ENCODE results near the gene DDHD1.
"Not testable (repeated sequence)": the region's sequence is repeated elsewhere in the genome, so short reads cannot be mapped to it uniquely, and the experiment has no call there.

The DDHD1 gene

DNA sequence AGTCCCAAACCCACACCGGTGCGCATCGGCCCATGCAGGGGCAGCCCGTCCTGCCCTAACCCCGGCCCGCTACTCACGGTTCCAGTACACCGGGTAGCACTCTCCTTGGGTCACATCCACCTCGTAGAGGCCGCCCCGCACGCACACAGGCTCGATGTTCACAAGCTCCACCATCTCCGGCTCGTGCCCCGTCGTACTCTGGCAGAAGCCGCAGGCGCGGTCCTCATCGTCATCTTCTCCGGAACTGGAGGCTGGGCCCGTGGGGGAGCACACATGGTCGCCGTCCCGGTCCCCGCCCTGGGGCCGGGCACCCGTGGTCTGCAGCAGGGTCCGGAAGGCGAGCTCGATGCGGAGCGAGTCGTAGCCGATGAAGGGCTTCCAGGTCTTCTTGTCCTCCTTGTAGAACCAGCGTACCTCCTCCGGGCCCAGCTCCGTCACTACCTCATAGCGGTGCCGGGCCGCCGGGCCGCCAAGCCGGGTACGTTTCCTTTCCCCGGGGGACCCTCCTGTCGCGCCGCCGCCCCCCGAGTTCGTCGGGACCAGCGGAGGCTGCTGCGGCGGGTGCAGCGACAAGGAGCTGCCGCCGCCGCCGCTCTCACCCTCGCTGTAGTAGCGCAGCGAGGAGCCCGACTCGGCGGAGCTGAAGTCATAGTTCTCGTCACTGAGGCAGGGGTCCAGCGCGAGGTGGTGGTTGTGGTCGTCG, 788 bp downstream of the DDHD1 start:
- DNase-seq (ENCODE audit: low spot score): peak; percentile 62

DNA sequence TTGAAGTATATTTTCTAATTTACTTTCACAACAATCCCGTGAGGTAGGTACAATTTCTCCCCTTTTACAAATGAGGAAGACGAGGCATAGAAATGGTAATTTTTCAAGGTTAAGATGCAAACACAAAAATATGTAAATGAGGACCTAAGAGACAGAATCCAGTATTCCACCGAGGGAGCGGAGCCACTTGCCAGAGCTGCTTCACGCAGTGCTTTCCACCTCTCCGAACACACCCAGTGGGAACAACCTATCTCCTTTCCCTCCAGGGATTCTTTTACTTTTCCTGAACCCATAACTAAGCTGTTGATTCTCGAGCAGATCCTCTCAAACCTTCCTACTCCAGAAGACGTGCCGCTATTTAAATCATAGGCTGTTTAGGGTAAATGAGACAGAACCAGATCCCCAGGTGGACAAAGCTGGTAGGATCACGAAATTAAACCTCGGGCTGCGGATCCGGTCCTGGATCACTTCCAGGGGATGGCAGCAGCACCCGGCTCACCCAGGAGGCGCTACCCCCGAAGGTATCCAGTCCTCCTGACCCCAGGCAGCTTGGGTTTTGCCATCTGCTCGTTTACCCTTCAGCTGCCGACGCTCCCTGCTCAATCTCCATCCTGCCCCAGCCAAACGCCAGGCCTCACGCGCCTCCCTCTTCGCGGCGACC, 1.5 kb downstream of the DDHD1 start:
- DNase-seq (ENCODE audit: low spot score): peak; percentile 64

DNA sequence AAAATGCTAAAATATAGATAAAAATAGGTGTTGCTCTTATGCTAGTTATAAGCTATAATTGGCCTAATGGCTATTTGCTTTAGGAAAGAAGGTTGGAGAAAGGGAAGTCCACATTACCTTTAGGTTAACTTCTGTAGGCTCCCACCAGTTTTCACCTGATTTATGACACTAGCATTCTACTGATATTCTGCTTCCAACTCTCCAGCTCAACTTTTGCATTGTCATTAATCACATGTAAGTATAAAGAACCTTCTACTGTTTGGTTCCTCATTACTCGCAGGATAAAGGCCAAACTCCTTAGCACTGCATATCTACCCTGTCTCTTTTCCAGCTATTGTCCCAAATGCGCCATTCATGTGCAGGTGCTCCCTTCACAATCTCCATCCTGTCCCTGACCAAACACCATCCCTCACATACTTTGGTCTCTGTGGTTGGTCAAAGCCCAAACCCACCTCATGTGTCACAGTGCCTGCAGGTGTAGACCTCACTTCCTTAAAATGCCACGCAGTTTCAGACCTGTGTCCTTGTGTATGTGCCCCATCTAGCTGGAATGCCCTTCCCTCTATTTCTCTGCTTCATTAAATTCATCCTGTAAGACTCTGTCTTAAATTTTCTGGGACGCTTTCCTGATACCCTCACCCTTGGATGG, 3.3 kb downstream of the DDHD1 start:
- no peak for DNase-seq (ENCODE audit: low spot score)

DNA sequence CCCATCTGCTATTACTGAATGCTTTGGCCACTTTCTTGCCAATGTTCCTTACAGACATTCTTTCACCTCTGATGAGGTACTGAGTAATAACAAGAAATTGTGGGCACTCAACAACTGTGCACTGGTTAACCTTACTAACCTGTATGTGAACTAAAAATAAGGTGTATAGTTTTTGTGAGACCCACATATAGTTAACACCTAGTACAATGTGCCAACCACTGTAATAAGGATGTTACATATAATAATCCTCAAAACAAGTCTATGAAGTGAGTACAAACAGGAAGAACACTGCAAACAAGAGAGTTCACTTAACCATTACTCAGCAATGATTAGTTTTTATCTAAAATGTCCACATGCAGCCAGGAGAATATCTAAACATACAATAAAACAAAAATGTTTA, 4.5 kb downstream of the DDHD1 start:
- DNase-seq (ENCODE audit: low spot score): no peak

DNA sequence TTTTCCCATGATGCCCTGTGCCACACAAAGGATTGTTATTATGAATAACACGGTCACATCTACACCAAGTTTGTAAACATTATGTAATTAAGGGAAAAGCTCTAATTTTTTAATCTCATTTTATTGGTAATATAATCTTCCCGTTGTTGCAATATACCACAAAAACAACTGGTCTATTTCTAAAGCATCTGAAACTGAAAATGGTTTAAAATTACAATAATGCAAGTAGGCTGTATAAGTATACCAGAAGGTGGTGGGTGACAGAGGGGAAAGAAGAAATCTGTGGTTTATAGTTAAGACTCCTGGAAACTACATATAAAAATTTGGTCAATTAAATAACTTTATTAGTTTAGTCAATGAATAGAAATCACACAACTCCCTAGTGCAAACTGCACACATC, 5.2 kb downstream of the DDHD1 start:
- DNase-seq (ENCODE audit: low spot score): no peak

DNA sequence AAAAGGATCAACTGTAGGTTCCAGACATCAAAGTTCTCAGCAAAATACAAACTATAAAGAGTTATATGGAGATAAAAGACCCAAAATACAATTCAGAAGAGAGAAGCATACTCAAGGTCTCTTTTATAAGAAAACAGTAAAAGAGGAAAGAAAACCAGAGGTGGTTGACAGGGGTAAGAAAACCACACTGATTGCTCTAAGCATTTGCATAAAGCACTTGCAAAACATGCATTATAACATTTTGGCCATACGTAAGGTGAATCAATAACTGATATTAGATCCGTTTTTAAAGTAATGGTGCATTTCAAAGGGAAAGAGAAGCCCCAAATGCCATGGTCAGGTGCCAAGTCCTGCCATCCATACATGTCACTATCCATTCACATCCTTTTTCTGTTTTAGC, 5.9 kb downstream of the DDHD1 start:
- DNase-seq (ENCODE audit: low spot score): no peak

DNA sequence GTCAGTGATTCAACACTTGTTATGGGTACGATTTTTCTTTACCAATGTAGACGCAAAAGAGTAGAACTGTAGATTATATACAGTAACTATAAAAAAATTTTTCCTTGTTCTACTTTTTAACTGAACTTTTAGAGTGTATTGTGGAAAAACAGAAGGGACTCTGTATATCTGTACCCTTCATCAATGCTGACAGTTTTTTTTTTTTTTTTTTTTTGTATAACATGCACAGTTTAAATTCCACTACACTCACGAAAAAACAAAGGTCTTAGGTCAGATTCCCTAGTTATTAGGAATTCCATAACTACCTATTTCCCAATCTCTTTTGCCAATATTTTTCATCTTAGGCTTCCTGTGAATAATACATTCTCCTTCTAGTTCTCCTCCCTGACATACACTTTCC, 6.4 kb downstream of the DDHD1 start:
- DNase-seq (ENCODE audit: low spot score): no peak

DNA sequence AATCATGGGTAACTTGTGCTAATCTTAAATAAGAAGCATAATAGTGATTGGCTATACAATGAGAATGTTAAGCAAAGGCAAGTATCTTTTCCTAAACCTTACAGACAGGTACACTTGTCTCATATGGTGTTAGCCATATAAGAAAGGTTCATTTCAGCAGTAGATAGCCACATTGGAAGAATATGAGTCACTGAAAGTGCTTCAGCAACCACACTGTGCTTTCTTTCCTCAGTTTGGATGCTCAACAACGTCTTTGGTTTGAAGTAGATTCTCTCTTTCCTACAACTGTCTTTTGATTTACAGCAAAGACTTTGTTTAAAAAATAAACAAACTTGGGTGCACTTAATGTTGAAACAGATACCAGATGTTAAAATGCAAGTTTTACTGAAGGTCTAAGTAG, 8.9 kb downstream of the DDHD1 start:
- DNase-seq (ENCODE audit: low spot score): no peak

DNA sequence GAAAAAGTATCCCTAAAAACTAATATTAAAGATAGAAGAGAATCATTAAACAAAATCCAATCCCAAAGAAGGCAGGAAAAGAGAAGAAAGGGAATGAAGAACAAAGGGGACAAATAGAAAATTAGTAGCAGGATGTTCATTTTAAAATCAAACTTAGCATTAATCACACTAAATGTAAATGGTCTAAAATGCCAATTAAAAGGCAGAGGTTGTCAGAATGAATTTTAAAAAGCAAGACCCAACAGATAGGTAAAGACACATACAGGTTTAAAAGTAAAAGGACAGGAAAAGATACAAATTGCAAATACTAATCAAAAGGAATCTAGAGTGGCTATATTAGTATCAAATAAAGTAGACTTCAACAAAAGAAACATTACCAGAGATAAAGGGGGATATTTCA, 12.5 kb downstream of the DDHD1 start:
- no peak for DNase-seq (ENCODE audit: low spot score)

DNA sequence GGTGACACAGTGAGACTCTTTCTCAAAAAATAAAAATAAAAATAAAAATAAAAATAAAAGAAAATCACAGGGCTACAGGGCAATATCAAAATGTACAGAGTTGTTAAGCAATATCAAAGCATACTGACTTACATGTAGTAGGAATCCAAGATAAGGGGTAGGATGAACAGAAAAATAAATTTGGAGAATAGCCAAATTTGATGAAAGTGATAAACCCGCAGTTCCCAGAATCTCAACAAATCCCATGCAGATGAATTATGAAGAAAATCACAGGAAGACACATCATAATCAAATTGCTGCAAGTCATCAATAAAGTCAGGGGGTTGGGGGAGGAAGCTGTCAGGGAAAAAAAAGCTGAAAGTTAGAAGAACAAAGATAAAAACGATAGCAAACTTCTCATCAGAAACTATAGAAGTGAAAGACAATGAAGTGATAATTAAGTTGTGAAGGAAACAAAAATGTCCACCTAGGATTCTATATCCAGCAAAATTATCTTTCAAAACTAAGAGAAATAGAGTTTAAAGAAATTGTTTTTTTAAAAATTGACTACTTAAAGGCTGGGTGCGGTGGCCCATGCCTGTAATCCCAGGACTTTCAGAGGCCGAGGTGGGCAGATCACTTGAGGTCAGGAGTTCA, 15.4 kb downstream of the DDHD1 start:
- no peak for DNase-seq (ENCODE audit: low spot score)

DNA sequence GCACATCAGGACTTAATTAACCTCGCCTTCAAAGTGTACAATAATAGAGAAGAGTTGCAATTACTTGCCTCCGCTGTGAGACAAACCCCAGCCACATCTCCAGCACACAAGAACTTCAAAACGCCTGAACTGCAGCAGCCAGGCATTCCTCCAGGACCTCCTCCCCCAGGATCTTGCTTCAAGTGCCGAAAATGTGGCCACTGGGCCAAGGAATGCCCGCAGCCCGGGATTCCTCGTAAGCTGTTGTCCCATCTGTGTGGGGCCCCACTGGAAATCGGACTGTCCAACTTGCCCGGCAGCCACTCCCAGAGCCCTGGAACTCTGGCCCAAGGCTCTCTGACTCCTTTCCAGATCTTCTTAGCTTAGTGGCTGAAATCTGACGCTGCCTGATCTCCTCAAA, 22.6 kb downstream of the DDHD1 start:
- not testable (repeated sequence) for DNase-seq (ENCODE audit: low spot score)

DNA sequence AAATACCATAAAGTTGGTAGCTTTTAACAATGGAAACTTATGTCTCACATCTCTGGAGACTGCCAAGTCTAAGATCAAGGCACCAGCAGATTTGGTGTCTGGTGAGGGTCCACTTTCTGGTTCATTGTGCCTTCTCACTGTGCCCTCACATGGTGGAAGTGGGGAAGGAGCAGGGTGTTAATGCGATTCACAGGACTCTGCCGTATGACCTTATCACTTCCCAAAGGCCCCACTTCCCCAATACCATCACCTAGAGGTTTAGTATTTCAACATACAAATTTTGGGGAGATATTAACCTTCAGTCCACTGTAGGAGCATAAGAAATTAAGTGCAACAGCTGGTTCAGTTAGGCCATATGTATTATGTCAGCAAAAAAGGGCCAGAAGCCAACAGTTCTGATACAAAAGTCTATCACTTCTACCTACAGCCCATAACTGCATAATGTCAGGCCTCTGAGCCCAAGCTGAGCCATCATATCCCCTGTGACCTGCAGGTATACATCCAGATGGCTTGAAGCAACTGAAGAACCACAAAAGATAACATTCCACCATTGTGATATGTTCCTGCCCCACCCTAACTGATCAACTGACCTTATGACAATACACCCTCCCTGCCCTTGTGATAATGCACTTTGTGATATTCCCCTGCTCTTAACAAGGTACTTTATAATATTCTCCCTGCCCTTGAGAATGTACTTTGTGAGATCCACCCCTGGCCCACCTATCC, 24.7 kb downstream of the DDHD1 start:
- DNase-seq (ENCODE audit: low spot score): no peak

DNA sequence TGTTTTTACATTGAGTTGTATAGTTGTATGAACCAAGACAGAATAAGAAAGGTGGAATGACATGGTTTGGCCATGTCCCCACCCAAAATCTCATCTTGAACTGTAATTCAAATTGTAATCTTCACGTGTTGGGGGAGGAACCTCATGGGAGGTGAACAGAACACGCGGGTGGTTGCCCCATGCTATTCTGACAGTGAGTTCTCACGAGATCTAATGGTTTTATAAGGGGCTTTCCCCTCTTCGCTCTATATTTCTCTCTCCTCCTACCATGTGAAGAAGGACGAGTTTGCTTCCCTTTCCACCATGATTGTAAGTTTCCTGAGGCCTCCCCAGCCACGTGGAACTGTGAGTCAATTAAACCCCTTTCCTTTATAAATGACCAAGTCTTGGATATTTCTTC, 25.3 kb downstream of the DDHD1 start:
- DNase-seq (ENCODE audit: low spot score): no peak

DNA sequence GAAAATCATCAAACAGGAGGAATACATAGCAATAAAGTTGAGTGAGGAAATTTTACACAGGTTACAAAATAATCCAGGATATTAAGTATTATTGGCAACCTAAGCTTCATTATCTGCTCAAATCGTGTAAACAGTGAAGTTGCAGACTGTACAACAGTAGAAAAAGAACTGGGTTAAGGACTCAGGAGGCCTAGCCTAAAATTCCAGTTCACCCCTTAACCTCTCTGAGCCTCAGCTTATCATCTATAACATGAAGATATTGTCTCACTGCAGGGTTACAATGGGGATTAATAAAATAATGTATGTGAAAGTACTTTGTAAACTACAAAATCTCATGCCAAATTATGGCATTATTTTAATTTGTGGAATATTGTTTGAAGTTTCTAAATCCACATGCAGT, 26.0 kb downstream of the DDHD1 start:
- DNase-seq (ENCODE audit: low spot score): no peak

DNA sequence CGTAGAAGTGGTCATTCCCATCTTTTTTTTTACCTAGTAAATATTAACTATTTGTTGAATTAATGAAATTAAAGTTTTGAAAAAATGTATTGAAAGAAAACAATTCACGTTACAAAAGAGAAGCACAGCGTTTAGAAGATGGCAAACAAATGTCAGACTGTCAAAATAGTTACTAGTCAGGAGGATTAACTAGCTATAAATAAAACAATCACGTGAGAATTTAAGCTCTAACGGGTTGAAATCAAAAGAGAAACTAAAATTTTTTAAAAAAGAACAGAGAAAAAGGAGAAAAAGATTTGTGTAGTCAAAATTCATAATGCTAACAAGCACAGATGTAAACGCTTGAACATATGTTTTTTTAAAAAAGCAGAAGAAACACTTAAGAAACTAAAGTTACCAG, 26.4 kb downstream of the DDHD1 start:
- peak; percentile 19 for DNase-seq (ENCODE audit: low spot score)

DNA sequence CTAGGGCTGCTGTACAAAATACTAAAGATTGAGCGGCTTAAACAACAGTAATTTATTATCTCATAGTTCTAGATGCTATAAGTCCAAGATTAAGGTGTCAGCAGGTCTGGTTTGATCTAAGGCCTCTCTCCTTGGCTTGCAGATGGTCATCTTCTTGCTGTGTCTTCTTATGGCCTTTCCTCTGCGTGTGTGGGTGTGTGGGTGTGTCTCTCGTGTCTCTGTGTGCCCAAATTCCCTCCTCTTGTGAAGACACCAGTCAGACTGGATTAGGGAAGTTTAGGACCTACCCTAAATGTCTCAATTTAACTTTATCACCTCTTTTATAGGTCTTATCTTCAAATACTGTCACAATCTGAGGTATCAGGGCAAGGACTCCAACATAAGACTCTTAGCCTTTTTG, 28.3 kb downstream of the DDHD1 start:
- DNase-seq (ENCODE audit: low spot score): no peak

DNA sequence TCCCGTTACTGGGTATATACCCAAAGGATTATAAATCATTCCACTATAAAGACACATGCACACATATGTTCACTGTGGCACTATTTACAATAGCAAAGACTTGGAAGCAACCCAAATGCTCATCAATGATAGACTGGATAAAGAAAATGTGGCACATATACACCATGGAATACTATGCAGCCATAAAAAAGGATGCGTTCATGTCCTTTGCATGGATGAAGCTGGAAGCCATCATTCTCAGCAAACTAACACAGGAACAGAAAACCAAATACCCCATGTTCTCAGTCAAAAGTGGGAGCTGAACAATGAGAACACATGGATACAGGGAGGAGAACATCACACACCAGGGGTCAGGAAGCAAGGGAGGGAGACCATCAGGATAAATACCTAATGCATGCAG, 31.7 kb downstream of the DDHD1 start:
- DNase-seq (ENCODE audit: low spot score): not testable (repeated sequence)

DNA sequence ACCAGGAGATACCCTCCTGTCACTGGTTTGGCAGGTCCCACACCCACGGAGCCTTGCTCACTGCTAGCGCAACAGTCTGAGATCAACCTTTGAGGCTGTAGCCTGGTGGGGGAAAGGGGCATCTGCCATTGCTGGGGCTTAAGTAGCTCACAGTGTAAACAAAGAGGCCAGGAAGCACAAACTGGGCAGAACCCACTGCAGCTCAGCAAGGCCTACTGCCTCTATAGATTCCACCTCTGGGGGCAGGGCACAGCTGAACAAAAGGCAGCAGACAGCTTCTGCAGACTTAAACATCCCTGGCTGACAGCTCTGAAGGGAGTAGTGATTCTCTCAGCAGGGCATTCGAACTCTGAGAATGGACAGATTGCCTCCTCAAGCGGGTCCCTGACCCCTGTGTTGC, 35.6 kb downstream of the DDHD1 start:
- DNase-seq (ENCODE audit: low spot score): not testable (repeated sequence)

DNA sequence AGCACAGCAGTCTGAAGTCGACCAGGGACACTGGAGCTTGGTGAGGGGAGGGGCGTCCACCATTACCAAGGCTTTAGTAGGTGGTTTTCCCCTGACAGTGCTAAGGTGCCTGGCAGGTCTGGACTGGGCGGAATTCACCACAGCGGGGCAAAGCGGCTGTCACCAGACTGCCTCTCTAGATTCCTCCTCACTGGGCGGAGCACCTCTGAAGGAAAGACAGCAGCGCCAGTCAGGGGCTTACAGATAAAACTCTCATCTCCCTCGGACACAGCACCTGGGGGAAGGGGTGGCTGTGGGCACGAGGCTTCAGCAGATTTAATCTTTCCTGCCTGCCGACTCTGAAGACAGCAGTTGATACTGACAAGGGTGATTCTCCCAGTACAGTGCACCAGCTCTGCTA, 39.1 kb downstream of the DDHD1 start:
- no peak for DNase-seq (ENCODE audit: low spot score)

DNA sequence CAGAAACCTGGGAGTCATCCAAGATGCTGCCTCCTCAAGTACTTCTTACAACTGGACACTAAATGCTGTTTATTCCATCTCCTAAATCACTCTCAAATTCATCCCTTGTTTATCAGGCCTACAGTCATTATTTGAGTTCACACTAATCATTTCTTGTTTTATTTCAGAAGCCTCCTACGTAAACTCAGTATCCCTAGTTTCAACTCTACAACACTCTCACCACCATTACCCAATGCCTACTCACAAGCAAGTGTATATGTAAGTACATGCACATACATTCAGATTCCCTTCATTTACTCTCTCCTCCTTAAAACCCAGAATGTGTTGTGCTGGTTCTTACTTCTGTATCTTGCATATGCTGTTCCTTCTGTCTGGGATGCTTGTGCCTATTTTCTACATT, 43.0 kb downstream of the DDHD1 start:
- no peak for DNase-seq (ENCODE audit: low spot score)

DNA sequence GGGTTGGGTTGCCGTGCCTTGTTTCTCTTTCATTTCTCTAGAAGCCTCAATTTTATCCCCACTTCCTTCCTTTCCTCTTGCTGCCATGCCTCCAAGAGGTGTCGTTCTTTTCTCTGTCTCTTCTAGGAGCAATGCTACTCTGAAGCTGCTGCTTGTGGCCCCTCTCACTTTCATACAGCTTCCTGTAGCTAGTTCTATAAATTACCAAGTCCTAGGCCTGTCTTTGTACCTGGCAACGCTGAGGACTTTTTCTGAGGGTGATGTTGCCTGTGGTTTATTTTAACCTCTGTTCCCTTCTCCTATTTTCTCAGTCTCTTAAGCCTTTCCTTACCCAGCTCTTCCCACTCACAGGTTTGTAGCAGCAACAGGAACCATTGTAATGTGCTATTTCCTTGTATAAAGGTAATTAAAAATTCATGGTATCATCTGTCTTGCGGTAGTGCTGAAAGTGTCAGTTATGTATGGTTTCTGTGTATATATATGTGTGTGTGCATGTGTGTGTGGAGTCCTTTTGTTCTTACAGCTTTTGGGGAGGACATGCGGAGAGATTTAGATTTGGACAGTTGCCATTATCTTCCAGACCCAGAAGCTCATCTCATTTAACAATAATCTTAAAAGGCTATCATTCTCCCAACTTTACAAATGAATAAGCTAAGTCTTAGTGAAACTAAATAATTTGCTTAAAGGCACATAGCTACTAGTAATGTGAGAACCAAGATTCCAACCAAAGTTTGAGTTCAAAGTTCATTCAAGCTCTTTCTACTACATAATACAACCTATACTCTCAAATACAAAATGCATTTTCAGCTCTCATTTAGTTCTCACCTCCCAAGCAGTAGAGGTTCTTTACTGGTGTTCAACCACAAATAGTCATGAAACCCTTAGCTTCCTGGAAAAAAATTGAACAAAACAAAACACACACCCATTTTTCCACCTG, 43.8 kb downstream of the DDHD1 start:
- peak; percentile 21 for DNase-seq (ENCODE audit: low spot score)
